ENCODE measurements around the gene SLC35F3.
"Not testable (repeated sequence)": the region's sequence is repeated elsewhere in the genome, so short reads cannot be mapped to it uniquely, and the experiment has no call there.

Gene SLC35F3

DNA sequence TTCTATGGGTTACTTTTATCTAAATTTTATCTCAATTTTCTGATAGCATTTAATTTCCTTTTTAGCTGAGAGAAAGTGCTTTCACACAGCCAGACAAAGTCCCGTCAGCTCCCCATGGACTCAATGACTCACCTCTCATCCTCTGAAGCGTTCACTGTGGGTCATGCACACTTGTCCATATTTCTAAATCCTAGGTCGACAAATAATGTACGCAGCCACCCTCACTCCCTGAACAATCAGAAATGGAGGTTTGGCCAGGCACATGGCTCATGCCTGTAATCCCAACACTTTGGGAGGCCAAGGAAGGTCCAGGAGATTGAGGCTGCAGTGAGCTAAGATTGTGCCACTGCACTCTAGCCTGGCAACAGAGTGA, 426.4 kb downstream of the SLC35F3 start:
- no peak for DNase-seq

GRCh38 chr1:234331507-234331906, 427.0 kb downstream of the SLC35F3 start:
- peak; percentile 15 for DNase-seq

- DNase-seq: no peak
These were observed 431.9 kb downstream of the SLC35F3 start for GRCh38 chr1:234336359-234336758.

- DNase-seq: no peak
These were observed 432.8 kb downstream of the SLC35F3 start for GRCh38 chr1:234337233-234337632.

GRCh38 chr1:234340528-234340927, 436.1 kb downstream of the SLC35F3 start:
- no peak for DNase-seq

DNA sequence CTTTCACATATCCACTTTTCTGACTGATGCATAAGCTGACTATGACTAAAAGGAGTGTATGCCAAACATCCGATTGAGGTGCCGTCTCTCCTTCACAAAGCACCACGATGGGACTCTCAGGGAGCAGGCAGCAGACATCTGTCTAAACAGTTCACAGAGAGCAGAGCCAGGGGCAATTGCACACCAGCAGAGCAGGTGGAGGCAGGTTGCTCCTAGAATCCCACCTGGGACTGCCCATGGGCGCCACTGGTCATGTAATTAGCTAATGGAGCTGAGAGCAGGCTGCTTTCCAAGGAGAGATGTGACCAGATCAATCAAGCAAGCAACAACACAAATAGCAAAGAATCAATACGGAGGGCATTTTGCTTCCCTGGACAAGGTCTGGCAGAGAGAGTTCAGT, 438.3 kb downstream of the SLC35F3 start:
- DNase-seq: no peak

DNA sequence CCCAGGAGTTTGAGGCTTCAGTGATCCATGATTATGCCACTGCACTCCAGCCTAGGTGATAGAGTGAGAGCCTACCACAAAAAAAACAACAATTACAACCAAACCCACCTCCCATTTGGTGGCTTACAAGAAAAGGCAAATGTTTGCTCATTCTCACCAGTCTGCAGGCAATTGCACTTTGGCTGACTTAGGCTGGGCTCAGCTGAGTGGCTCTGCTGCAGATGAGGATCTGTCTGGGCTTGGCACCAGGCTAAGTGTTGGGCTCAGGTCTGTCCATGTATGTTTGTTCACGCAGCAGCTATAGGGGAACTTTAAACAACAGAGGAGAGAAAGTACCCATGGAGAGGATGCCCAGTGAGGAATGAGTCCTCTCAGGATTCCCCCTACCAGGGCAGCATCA, 440.8 kb downstream of the SLC35F3 start:
- DNase-seq: no peak

DNA sequence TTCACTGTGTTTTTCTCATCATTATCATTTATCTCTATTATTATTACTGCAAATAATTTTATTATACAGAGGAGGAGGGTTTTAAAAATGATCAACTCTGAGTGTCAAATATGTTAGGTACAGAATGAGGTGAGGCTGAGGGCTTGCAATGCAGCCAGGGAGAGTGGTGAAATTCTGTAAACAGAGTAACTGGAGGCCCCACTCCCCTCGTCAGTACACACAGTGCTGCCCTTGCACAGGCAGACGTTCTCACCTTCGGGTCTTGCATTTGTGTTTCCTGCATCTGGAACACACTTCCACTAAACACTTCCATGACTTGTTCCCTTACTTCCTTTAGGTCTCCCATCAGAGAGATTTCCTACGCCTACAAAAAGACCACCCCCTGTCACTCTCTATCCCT, 444.5 kb downstream of the SLC35F3 start:
- no peak for DNase-seq

- no peak for DNase-seq
These were observed 451.5 kb downstream of the SLC35F3 start for GRCh38 chr1:234355782-234356510.

- DNase-seq: not testable (repeated sequence)
These were observed 452.3 kb downstream of the SLC35F3 start for GRCh38 chr1:234356615-234357269.

DNA sequence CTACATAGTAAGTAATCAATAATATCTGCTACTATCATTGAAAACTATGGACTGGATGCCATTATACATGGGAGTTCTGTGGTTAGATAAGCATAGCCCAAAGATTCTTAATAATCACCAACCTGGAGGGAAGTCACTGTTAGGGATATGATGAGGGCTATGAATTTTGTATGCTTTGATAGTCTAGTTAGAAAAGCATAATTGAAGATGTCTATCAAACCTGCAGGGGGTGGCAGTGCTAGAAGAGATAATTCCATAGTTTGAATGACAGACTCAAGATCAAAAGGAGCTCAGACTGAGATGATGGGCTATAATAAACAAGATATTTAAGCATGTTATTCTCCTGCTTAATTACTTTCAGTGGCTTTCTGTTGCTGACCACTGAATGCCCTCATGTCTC, 453.4 kb downstream of the SLC35F3 start:
- DNase-seq: no peak

GRCh38 chr1:234361102-234361603, 456.7 kb downstream of the SLC35F3 start:
- DNase-seq: no peak

DNA sequence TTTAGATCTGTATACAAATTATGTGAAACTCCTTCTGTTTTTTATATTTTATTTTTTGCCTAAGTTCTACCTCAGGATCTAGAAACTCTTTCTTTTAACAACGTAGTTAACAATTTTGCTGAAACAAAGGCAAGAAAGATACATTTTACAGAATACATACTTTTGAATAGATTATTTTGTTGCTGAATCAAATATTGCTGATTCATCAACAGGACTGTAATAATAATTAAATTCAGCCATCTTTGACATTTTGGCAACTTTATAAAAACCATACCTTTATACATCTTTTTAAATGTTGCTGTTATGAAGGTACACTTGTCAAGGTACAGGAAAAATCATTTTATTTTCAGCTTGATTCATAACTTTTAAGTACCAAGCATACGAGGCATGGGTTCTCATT, 458.1 kb downstream of the SLC35F3 start:
- no peak for DNase-seq

DNA sequence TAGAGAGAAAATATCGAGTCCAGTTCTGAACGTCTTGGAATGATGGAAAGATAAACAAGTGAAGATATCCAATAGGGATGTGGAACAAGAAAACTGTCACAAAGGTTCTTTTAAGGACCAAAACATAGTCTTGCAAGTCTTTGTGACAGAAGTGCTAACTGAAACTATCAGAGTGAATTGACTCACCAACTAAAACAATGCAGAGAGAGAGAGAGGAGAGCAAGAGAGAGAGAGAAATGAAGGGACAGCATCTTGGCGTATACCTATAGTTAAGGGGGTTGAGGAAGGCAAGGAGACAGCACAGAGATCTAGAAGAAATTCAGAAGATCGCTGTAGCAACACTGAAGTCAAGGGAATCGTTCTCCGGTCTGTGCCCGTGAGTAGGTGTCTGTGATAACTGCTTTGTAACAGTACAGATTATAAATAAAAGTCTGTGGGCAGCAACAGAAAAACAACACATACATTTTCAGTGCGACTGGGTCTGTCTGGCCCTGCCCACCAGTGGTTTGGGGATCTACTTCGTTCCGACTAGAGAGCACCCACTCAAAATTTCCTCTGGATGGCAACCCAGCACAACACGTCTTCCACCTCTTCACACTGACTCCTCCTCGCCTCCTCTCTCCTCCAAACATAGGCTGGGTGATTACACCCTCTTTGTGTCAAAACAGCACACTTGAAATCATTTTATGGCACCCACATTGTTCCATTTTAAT, 464.0 kb downstream of the SLC35F3 start:
- DNase-seq: no peak

DNA sequence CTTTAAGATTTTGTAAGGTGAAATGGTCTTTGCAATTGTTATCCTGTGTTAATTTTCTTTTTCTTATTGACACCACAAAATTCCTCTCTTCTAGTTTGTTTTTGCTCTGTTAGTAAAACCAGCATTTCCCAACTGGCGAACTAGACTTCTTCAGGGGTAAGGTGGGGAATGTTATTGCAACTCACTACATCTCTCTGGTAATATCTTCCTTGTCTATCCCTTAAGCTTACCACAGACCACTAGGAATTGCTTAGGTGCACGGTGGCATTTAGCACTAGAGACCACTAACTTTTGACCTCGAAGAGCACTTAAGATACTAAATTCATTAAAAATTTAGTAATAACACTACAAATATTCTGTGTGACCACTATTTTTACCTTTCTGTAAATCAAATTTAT, 464.6 kb downstream of the SLC35F3 start:
- no peak for DNase-seq

DNA sequence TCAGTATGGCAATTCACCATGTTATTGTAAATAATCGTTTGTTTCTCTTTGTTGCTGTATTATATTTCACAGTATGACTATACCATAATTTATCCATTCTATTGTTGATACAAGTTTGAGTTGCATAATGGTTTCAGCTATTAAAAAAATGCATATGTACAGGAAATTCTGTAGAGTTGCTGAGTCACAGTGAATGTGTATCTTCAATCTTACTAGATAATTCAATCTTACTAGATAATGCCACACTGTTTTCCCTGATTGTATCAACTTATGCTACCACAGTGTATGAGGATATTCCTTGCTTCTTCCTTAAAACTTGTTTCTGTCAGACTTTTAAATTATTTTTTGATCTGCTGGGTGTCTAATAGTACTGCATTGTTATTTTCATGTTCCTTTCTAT, 465.3 kb downstream of the SLC35F3 start:
- no peak for DNase-seq

GRCh38 chr1:234371414-234371813, 466.9 kb downstream of the SLC35F3 start:
- DNase-seq: no peak

DNA sequence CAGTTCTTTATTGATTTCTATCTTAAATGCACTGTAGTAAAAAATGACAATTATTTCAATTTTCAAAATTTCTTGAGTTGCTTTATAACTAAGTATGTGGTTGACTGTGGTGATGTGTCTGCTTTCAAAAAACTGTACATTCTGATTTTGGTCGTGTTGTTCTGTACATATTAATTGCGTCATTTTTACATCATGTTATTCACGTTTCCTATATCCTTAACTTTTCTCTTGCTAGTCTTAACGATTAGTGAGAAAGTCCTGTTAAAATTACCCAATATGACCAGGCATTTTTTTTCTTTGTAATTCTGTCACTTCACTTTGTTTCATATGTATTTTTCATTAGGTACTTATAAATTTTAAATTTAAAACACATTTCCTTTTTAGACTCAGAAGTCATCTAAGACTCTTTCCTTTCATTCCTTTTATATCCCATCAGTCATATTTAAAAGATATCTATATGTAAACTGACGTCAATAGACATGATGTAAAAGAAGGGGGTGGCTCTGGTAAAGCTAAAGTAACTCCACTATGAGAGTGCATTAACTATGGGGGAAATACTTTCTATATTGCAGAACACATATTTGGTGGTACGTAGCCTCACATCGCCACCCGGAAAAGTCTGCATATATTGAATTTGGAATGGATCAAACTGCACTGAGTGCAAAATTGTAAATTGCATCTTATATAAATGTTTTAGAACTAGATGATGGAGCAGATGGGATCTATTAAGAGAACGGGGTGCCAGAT, 467.7 kb downstream of the SLC35F3 start:
- no peak for DNase-seq

DNA sequence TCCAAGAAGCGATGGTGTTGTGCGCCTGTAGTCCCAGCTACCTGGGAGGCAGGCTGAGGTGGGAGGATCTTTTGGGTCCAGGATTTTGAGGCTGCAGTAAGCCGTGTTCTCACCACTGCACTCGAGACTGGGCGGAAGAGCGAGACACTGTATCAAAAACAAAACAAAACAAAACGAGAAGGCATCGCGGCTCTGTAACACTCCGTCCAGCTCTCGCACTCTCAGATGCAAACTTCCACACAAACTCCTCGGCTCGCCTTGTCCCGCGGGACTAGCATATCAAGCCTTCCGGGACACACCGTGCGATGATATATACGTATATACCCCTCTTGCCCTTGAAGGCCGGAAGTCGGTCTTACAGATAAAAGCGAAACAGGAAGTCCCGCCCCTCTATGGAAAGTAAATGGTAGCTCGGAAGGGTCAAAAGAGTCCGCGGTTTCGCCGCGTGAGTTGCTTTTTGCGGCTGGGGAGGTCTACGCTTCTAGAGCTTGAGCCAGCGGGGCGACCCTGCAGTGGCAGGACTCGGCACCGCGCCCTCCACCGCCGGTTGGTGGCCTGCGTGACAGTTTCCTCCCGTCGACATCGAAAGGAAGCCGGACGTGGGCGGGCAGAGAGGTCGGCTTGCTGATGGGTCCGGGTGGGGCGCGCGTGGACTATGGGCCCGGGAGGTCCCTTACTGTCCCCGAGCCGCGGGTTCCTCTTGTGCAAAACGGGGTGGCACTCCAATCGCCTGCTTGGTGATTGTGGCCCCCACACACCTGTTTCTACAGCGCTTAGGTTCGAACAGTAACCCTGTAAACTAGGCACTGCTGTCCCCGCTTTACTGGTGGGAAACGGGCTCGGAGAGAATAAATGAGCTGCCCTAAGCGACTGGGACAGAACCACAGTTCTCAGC, 468.8 kb downstream of the SLC35F3 start, which contains the start of gene COA6:
Gene COA6 (plus strand): TSS at position 393 of the 895 bp plus-strand sequence. CDS start 11 bp downstream, at position 404.
- peak; percentile 92 for DNase-seq

DNA sequence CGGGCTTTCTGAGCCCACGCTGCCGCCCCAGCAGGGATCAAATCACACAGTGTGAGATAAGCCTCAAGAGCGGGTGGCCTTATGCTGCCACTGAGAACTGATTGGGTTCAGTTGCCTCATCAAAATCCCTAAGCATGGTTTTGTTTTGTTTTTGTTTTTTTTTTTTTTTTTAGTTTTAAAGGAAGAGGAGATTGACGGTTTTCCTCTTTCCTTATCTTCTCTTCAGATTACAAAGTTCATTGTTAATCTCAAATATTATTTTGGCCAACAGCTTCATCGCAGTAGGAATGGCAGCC, 469.4 kb downstream of the SLC35F3 start:
- no peak for DNase-seq
